CD4-positive, alpha-beta T cell treated with Interferon alpha-2 for 1 hour (primary cell): ENCODE data around the gene ZFYVE21.

ENCODE experiments used
- DNase-seq, 2 donors: peaks; one replicate each; pipeline ENCODE4 v3.0.0-alpha.2; 2020 to 2022

The ZFYVE21 gene

DNA sequence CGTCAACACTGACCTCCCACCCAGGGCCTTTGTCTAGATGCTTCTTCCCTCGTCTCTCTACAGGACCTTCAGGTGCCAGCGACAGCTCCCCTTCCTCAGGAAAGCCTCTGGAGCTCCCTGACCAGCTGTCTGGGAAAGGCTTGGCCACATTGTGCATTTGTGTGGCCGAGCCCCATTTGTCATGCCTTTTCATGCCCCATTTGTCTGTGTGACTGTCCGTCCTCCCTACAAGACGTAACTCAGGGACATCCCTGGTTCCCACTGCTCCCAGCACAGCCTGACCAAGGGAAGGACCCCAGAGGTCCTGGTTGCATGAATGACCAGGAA, 23.8 kb downstream of the ZFYVE21 start:
- no peak for DNase-seq

- DNase-seq: no peak
Observed at GRCh38 chr14:103739793-103740501, 24.3 kb downstream of the ZFYVE21 start.

DNA sequence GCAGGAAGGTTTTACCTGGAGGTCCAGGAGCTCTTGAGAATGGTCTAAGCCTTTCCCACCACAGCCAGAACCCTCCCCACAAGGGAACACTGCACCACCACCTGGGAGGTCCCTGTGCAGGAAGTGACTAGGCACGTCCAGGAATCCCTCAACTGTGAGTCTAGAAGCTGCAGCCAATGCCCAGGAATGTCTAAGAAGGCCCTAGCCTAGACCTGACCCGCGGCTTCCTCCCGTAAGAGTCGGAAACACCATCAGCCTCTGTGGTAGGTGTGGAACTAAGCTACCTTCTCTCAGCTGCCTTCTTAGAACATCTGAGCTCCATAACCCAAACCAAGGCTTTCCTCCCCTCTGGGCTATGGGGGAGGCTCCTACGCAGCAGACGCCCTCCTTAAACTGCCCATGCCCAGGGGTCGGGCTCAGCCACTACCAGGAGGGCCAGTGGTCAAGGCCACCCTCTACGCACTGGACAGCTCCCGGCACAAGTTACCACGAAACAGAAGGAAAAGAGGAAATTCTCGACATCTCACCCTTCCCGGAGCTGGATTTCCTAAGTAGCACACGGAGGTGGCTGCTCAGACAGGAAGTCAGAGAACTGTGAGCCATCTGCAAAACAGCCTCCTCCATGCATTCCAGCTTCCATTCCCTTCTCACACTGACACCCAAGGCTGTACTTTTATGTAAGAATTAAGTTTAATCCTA, 25.5 kb downstream of the ZFYVE21 start:
- no peak for DNase-seq

DNA sequence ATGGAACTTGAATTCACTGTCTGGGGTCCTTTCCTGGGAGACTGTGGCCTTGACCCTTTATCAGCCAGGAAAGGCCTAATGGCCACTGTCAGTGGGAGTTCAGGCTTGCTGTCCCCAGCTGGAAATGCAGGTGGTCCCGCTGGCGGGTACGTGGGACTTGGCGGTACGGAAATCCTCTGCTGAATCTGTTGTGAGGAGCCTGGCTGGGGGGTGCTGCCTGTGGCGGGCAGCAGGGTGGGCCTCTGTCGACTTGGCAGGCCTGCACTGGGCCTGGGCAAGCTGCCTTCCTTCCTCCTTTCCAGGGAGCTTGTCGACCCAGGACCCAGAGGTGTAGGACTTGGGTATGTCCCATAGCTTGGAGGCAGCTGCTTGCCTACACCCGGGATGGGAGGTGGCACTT, 26.3 kb downstream of the ZFYVE21 start:
- DNase-seq: no peak

- no peak for DNase-seq
Observed at GRCh38 chr14:103742499-103743255, 27.1 kb downstream of the ZFYVE21 start.

- DNase-seq: no peak
Observed at GRCh38 chr14:103743691-103744090, 28.1 kb downstream of the ZFYVE21 start.

DNA sequence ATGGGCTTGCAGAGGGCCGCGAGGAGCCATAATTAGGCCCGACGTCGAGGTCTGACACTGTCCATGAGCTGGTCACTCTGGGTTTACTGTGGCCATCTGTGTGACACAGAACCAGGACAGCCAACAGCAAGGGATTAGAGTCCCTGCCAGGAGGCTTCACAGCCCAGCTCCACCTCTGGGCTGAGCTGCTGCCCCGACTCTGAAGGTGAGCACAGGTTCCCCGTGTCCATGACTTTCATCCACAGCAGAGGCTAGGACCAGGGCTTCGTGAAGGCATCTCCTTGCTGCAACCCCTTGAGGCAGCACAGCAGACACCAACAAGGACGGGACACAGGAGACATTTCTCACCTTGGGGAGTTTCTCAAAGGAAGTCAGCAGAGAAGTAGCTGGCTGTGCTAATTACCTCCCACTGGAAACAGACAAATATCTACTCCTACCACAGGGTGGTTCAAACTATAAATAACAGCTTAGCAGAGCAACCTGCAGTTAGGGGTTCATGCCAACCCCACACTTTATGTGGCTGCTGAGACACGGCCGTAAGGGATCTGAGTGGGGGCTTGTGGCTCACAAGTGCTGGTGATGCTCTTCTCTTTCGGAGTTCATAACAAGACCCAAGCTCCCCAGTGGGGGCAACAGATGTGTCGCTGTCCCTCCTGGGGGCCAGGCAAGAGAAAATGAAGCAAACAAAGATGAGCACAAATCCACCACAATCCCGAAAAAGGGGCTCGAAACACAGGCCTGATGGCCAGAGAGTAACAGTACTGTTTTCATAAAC, 29.2 kb downstream of the ZFYVE21 start:
- no peak for DNase-seq

GRCh38 chr14:103745424-103745823, 29.8 kb downstream of the ZFYVE21 start:
- no peak for DNase-seq

DNA sequence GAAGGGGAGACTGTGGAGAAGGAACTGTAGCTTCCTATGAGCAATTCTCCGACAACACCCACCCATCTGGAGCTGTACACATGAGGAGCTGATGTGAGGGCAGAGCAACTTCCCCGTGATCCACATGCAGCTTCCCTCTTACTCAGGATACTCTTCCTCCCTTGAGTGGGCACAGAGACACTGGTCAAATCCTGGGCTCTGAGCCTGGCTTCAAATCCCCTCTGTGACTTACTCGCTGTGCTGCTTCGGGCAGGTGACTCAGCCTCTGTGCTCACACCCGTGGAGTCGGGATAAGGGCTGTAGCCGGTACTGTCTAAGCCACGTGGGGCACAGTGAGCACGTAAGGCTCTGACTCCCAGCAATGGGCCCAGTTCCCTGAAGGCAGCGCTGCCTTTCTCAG, 31.1 kb downstream of the ZFYVE21 start:
- DNase-seq: no peak

DNA sequence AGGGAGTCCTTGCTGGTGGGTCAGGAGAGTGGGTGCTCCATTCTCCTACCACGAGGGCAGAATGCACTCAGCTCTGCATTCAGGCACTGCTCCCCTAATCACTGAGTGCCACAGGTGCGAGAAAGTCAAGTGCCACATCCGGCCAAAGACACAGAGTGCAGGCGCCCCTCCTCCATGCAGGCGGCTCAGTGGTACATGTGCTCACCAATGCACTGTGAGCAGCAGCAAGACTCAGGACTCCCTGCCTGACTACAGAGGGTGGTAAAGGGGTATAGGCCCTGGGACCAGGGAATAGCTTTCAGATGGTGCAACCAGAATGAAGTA, 32.9 kb downstream of the ZFYVE21 start:
- peak; percentile 13 to 55 for DNase-seq

DNA sequence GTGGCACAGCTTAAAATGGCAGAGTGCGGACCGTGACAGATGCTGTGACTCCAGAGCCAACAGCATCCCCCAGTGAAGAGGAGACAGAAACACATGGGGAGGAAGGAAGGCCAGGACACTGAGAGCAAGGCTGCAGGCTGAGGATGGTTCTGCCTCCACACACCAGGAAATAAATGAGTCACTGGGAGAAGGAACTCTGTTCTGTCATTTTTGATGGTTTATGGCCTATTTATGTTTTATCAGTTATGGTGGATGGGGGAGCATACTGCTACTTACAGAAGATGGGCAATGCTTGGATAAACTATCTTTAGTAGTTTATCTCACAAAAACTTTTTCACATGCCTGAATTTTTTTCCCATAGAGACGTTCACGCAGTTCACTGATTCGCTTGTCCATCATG, 33.8 kb downstream of the ZFYVE21 start:
- DNase-seq: no peak

DNA sequence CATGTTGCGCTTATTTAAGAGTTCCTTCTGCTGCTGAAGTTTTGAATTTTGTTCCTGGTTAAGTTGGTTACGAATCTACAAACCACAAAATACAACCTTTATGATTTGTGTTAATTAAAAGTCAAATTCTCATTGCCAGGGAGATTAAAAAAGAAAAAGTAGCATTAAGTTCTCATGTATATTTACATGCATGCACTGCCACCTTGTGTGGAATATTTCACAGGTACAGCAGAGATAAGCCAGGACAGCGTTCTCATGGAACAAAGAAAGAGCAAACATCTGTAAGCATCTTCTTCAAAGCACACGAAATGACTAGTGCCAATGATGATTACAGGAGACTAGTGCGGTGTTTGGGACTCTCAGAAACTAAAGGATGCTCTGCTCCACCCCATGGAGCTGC, 34.2 kb downstream of the ZFYVE21 start:
- DNase-seq: no peak

DNA sequence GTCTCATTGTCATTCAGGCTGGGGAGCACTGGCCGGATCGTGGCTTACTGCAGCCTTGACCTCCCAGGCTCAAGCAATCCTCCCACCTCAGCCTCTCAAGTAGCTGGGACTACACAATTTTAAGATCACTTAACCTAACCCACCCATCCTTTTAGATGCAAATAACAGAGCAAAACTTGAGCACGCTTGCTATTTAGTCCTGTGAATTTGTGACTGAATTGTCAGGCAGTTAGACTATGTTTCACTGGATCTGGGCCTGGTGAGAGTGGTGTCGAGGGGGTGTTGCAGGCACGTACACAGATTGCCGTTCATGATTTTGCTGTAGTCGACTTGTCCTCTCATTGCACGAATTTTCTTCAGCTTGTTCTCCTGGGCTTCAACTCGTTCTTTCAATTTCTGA, 38.2 kb downstream of the ZFYVE21 start:
- no peak for DNase-seq

GRCh38 chr14:103755060-103755459, 39.5 kb downstream of the ZFYVE21 start:
- DNase-seq: no peak

DNA sequence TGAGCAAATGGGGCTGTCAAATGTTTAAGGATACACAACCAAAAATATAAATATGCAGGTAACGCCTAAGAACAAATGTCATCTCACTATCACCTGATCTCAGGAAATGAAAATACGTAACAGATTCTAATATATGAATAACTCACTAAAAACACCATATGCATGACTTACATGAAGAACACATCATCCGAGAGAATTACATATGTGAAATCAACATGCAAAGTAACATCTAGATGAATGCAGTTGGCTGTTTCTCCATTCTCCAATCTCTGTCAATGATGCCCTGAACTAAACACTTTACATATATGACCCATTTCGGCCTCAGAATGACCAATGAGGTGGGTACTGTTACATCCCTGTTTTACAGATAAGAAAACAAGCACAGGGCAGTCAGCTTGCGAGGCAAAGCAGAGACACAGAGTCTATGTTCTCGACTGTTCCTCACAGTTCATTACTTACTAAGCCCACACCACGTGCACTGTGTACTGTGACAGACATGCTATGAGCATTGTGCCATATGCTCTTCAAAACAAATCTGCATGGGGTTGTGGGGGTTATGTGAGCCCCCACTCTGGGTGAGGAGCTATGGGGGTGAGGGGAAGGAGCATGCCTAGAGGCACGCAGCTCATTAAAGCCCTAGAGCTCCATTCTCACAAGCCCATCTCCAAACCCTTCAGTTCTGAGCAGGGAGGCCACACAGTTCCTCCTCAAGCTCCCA, 42.6 kb downstream of the ZFYVE21 start:
- DNase-seq: no peak

GRCh38 chr14:103762036-103762435, 46.4 kb downstream of the ZFYVE21 start:
- DNase-seq: no peak

GRCh38 chr14:103762541-103762940, 46.9 kb downstream of the ZFYVE21 start:
- DNase-seq: no peak

- DNase-seq: no peak
Observed at GRCh38 chr14:103763730-103764488, 48.3 kb downstream of the ZFYVE21 start.

- DNase-seq: no peak
Observed at GRCh38 chr14:103765526-103765925, 49.9 kb downstream of the ZFYVE21 start.

- no peak for DNase-seq
Observed at GRCh38 chr14:103767336-103767894, 51.8 kb downstream of the ZFYVE21 start.

- DNase-seq: no peak
Observed at GRCh38 chr14:103770500-103770899, 54.9 kb downstream of the ZFYVE21 start.

DNA sequence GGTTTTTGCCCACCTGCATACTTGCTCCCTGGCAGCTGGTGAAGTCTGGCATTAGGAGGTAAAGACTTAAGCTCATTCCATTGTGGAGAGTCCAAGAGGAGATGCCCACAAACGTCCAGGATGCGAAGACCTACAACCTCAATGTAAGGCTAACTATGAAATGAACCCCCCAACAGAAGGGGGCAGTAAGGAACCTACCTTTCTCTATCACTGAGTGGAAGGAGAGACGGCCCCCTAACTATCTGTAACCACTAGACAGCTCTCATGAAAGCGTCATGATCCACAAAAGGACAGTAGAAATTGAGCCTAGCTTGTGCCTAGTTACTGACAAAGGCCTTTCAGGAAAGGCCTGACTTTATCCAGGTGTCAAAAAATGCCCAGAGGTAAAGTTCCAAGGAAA, 55.3 kb downstream of the ZFYVE21 start:
- no peak for DNase-seq
